OCI-LY3 (cell line): ENCODE data around the gene MYOT.

Experiments used
- CTCF ChIP-seq: fragments of 200-600, 300-600 bp; sonication (generic); IDR thresholded peaks from 2 replicates; pipeline ENCODE4 v1.5.1; 2014; ENCODE audit warnings: antibody characterized with exemption, low read length, low read depth
- EZH2phosphoT487 ChIP-seq: fragments of 200-600 bp; shearing (Covaris generic); IDR thresholded peaks from 2 replicates; pipeline ENCODE4 v1.6.1; 2018; ENCODE audit warnings: antibody characterized with exemption, mixed run types, low read depth

- TF ChIP-seq CTCF (no peak), EZH2phosphoT487 (no peak)
Measured at GRCh38 chr5:137867664-137868063, at the start of gene MYOT.
